Retinal pigment epithelial cell (primary cell): ENCODE measurements around the gene DNAJA2.

Experiments
- DNase-seq: peaks from one replicate; pipeline ENCODE4 v3.0.0-alpha.2; 2010; ENCODE audit warnings: low read depth
- H3K4me3 ChIP-seq: 2 replicates; pipeline ENCODE4 v1.5.1; 2011; ENCODE audit warnings: mild to moderate bottlenecking, low read length, control low read depth, moderate library complexity
- CTCF ChIP-seq: conservative IDR thresholded peaks from 2 replicates; pipeline ENCODE4 v1.5.1; 2011; ENCODE audit warnings: low read depth, low read length, control low read depth, inconsistent platforms

Gene DNAJA2

GRCh38 chr16:46928811-46929210 lies 44.7 kb downstream of the DNAJA2 start:
- no peak overlapping the region for H3K4me3 ChIP-seq
- DNase-seq = no peak
- no peak for TF ChIP-seq CTCF

- TF ChIP-seq CTCF = no peak
- H3K4me3 ChIP-seq = no peak overlapping the region
- DNase-seq = no peak
Observed at GRCh38 chr16:46927273-46927672, 46.2 kb downstream of the DNAJA2 start.

GRCh38 chr16:46926470-46927225 lies 46.8 kb downstream of the DNAJA2 start:
- TF ChIP-seq CTCF = no peak
- no peak overlapping the region for H3K4me3 ChIP-seq
- DNase-seq = no peak

GRCh38 chr16:46924402-46924801 lies 49.1 kb downstream of the DNAJA2 start:
- H3K4me3 ChIP-seq = no peak overlapping the region
- no peak for DNase-seq
- TF ChIP-seq CTCF = no peak

- TF ChIP-seq CTCF = no peak
- no peak overlapping the region for H3K4me3 ChIP-seq
Observed at GRCh38 chr16:46923513-46924295, 49.8 kb downstream of the DNAJA2 start.

GRCh38 chr16:46922239-46922638 lies 51.2 kb downstream of the DNAJA2 start:
- no peak for DNase-seq
- no peak for TF ChIP-seq CTCF
- no peak overlapping the region for H3K4me3 ChIP-seq

More at GRCh38 chr16:46923513-46924295, 49.8 kb downstream of the DNAJA2 start:
- no peak for DNase-seq
